C4-2B (cell line): ENCODE measurements around the gene ZNF688.

Experiments used
- ZFX ChIP-seq: fragments of 450-650 bp; IDR thresholded peaks from 2 replicates; pipeline ENCODE4 v1.6.1; 2017
- TF ChIP-seq, protein P1 (sequence below): fragments of 450-650 bp; conservative IDR thresholded peaks from 2 replicates; pipeline ENCODE4 v1.5.1; 2017; ENCODE audit warnings: mild to moderate bottlenecking

GRCh38 chr16:30569746-30570635 is 1.5 kb downstream of the ZNF688 start:
- TF ChIP-seq, protein P1, sequence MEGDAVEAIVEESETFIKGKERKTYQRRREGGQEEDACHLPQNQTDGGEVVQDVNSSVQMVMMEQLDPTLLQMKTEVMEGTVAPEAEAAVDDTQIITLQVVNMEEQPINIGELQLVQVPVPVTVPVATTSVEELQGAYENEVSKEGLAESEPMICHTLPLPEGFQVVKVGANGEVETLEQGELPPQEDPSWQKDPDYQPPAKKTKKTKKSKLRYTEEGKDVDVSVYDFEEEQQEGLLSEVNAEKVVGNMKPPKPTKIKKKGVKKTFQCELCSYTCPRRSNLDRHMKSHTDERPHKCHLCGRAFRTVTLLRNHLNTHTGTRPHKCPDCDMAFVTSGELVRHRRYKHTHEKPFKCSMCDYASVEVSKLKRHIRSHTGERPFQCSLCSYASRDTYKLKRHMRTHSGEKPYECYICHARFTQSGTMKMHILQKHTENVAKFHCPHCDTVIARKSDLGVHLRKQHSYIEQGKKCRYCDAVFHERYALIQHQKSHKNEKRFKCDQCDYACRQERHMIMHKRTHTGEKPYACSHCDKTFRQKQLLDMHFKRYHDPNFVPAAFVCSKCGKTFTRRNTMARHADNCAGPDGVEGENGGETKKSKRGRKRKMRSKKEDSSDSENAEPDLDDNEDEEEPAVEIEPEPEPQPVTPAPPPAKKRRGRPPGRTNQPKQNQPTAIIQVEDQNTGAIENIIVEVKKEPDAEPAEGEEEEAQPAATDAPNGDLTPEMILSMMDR, result no peak
- TF ChIP-seq ZFX, result no peak
